CD4-positive, alpha-beta memory T cell (primary cell): ENCODE results near the gene CNOT1. TPM values are rescaled to one million over a fixed set of nuclear protein-coding genes. Genes with fewer than 3 reads are reported as not detected.

Experiments used
- CTCF ChIA-PET: fragments of 350-600 bp; sonication (Branson Sonifier 250); formaldehyde crosslinking; loops from one replicate; lab custom pipeline; 2021; ENCODE audit warnings: inconsistent platforms; ENCODE audit not compliant: partially characterized antibody; lab: Charles Lee
- POLR2A ChIA-PET: fragments of 350-600 bp; sonication (Branson Sonifier 250); formaldehyde crosslinking; loops from one replicate; lab custom pipeline; 2021; ENCODE audit not compliant: partially characterized antibody; lab: Charles Lee
- DNase-seq, 5 donors: peaks; one replicate each; pipeline versions ENCODE4 v3.0.0 to v3.0.0-alpha.2; 2020 to 2022; ENCODE audit warnings: mixed read lengths in 1 of 5
- H3K27ac ChIP-seq: one replicate; pipeline ENCODE4 v1.7.0; 2013; ENCODE audit warnings: low read depth, low read length
- H3K27me3 ChIP-seq: 2 replicates; pipeline ENCODE4 v1.7.0; 2013; ENCODE audit warnings: mild to moderate bottlenecking, low read length, moderate library complexity; ENCODE audit not compliant: insufficient read depth
- H3K36me3 ChIP-seq: 2 replicates; pipeline ENCODE4 v1.7.0; 2013; ENCODE audit warnings: mild to moderate bottlenecking, low read length, moderate library complexity; ENCODE audit not compliant: insufficient read depth
- H3K4me1 ChIP-seq: 2 replicates; pipeline ENCODE4 v1.7.0; 2013; ENCODE audit warnings: mild to moderate bottlenecking, low read length, moderate library complexity; ENCODE audit not compliant: insufficient read depth
- H3K4me3 ChIP-seq, 2 donors: one replicate each; pipeline ENCODE4 v1.7.0; 2013; ENCODE audit warnings: low read length in 2 of 2, mild to moderate bottlenecking in 1 of 2
- H3K9me3 ChIP-seq, 2 donors: one replicate each; pipeline ENCODE4 v1.7.0; 2013; ENCODE audit warnings: low read length in 2 of 2, control low read depth in 1 of 2; ENCODE audit not compliant: control insufficient read depth in 1 of 2
- H3K27ac Mint-ChIP-seq, 7 donors: one replicate each; pipeline ENCODE4 v1.8.0; 2020 to 2021; ENCODE audit warnings: mixed read lengths in 7 of 7, mild to moderate bottlenecking in 6 of 7, inconsistent platforms in 3 of 7, moderate library complexity in 3 of 7
- H3K27me3 Mint-ChIP-seq, 2 donors: one replicate each; pipeline ENCODE4 v1.8.0; 2020 to 2021; ENCODE audit warnings: mixed read lengths in 2 of 2
- H3K36me3 Mint-ChIP-seq, 2 donors: one replicate each; pipeline ENCODE4 v1.8.0; 2020 to 2021; ENCODE audit warnings: mixed read lengths in 2 of 2, inconsistent platforms in 1 of 2, mild to moderate bottlenecking in 1 of 2
- H3K4me1 Mint-ChIP-seq, 4 donors: one replicate each; pipeline ENCODE4 v1.8.0; 2020 to 2021; ENCODE audit warnings: mixed read lengths in 4 of 4, mild to moderate bottlenecking in 1 of 4
- H3K4me3 Mint-ChIP-seq, 8 donors: one replicate each; pipeline ENCODE4 v1.8.0; 2020 to 2021; ENCODE audit warnings: mixed read lengths in 8 of 8, mild to moderate bottlenecking in 7 of 8, moderate library complexity in 6 of 8, inconsistent platforms in 3 of 8
- H3K9me3 Mint-ChIP-seq, 8 donors: one replicate each; pipeline ENCODE4 v1.8.0; 2020 to 2021; ENCODE audit warnings: mixed read lengths in 8 of 8, mild to moderate bottlenecking in 5 of 8, inconsistent platforms in 3 of 8, moderate library complexity in 1 of 8
- intact Hi-C: fragments of 100-400 bp; cut with micrococcal nuclease; formaldehyde crosslinking; loops from one replicate; pipeline ENCODE4 v1.15.1; 2023
- polyA plus RNA-seq, 2 donors: library from polyadenylated mRNA; unstranded; fragments of 300-500 nt; fragmentation: Illumina TruSeq; gene quantifications; one replicate each; pipeline ENCODE4 v1.2.3, GENCODE V29; 2021
- total RNA-seq, 2 experiments: library from RNA; stranded (reverse); gene quantifications; one replicate each; pipeline ENCODE4 v1.2.3, GENCODE V29; 2021

Gene CNOT1
- total and polyA plus RNA-seq, 4 experiments from 2014 or later: 74.9 to 262 (median 179) TPM

DNA sequence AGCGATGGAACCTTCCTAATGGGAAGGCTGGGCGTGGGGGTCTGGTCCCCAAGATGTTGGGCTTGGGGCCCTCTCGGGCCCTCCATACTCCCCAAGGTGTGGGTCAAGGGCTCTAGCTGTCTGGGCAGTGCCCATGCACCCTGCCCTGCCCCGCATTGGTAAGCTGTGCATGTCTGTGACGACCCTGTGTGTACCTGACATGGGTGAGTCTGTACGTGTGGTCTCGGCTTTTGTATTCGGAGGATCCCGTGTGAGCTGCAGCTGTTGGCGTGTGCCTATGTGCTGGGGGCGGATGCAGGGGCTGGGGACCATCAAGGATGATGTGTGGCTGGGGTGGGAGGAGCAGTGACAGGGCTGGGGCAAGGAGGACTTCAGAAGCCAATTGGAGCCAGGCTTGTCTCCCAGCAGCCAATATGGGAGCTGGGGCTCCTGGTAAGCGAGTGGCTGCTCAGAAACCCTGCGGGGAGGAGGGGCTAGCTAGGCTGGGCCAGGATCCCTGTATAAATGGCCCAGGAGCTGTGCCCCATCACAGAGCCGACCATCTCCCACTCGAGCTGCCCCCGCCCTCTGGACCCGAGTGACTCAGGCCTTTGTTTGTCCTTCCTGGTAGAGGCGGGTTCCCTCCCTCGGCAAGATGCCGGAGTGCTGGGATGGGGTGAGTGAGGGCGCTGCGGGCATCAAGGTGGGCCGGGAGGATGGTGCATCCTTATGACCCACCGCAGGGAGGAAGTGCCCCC, 129.8 kb downstream of the CNOT1 start, which contains the start of gene NDRG4:
Gene NDRG4 (plus strand): TSS at position 529 of the 737 bp plus-strand sequence. CDS start 106 bp downstream, at position 635.
- H3K27me3 ChIP-seq: peaks cover 5% of the 10 kb centered on the region
- no peaks in the 10 kb centered on the region for H3K9me3 ChIP-seq
- ChIA-PET CTCF (interaction anchor here (1.3 kb wide), 1 partner anchor 12 kb away, joined by 5 read pairs; no protein-coding TSS in a partner anchor), POLR2A (no interaction called here)
- DNase-seq: peak in 4 of 5 donors; percentile 23 to 52 (median 30)
- Mint-ChIP-seq H3K27me3 (peaks cover 0 to 6% of the 10 kb centered on the region in 2 donors), H3K9me3 (no peaks in the 10 kb centered on the region), H3K4me3 (peak within 1 kb of the TSS; percentile 44 to 86 (median 82)), H3K27ac (peak within 1 kb of the TSS in 4 of 7 donors; percentile 37 to 86 (median 64)), H3K36me3 (no peaks in the 10 kb centered on the region), H3K4me1 (peaks cover 4 to 21% (median 17%) of the 10 kb centered on the region in 4 donors)
- no peaks in the 10 kb centered on the region for H3K36me3 ChIP-seq
- peaks cover 26% of the 10 kb centered on the region for H3K4me1 ChIP-seq
- no peak within 1 kb of the TSS for H3K27ac ChIP-seq
- peak within 1 kb of the TSS in 1 of 2 donors; percentile 40 for H3K4me3 ChIP-seq
- intact Hi-C loops: no loop called here

DNA sequence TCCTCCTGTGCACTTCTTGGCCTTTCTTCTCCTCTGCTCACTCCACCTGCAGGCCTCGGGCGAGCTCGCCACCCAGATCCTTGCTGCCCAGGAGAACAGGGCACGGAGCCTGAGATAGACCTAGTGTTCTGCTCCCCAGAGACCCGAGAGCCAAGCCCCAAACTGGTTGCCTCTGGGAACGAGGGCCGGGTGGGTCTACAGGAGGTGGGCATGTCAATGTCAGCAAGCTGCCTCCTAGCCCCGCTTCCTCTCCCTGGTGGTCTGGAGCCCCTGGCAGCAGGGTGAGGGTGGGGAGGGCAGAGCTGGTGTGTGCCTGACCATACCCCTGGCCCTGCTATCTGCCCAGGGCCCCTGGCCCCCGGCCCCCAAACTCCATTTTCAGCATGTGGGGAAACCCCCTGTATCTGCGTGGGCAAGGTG, 130.5 kb downstream of the CNOT1 start:
- Histone ChIP-seq H3K27me3 (peaks cover 5% of the 10 kb centered on the region), H3K27ac (no peak overlapping the region), H3K4me1 (peaks cover 26% of the 10 kb centered on the region), H3K9me3 (no peaks in the 10 kb centered on the region), H3K36me3 (no peaks in the 10 kb centered on the region), H3K4me3 (no peak overlapping the region)
- Mint-ChIP-seq H3K4me3 (peak overlapping the region in 1 of 8 donors; percentile 38), H3K9me3 (no peaks in the 10 kb centered on the region), H3K4me1 (peaks cover 4 to 21% (median 17%) of the 10 kb centered on the region in 4 donors), H3K36me3 (no peaks in the 10 kb centered on the region), H3K27me3 (peaks cover 0 to 6% of the 10 kb centered on the region in 2 donors), H3K27ac (no peak overlapping the region)
- POLR2A ChIA-PET: no interaction called here
- CTCF ChIA-PET: interaction anchor here (1.3 kb wide), 1 partner anchor 11 kb away, joined by 5 read pairs; no protein-coding TSS in a partner anchor
- no peak for DNase-seq
- intact Hi-C loops: no loop called here

DNA sequence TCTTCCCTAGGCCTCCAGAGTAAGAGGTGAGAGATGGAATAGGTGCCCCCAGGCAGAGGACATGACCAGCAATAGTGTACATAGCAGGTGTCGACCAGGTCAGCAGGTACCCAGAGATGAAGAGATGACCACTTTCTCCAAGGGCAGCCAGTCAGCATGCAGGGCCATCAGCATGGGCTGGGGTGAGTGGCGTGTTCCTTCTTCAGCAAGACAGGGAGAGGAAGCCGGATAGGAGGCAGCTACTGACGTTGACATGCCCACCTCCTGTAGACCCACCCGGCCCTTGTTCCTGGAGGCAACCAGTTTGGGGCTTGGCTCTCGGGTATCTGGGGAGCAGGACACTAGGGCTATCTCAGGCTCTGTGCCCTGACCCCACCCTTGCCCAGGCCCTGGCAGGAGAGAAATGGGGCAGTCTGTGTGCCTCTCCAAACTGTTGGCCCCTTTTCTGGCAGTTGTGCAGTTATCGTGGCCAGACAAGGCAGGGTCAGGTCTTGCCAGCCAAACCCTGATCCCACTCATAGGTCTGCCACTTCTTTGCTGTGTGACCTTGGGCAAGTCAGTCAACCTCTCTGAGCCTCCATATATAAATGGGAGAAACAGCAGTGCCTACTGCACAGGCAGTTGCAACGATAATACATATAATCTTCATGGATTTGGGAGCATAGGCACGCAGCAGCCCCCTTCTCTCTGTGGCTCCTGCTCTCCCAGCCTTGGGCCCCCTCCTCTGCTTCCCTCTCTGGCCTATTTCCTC, 131.1 kb downstream of the CNOT1 start:
- Histone ChIP-seq H3K36me3 (no peaks in the 10 kb centered on the region), H3K4me3 (no peak overlapping the region), H3K27ac (no peak overlapping the region), H3K9me3 (no peaks in the 10 kb centered on the region), H3K27me3 (peaks cover 5% of the 10 kb centered on the region), H3K4me1 (peaks cover 26% of the 10 kb centered on the region)
- peak overlapping the region in 1 of 7 donors; percentile 63 for H3K27ac Mint-ChIP-seq
- DNase-seq: no peak
- H3K27me3 Mint-ChIP-seq: peaks cover 0 to 6% of the 10 kb centered on the region in 2 donors
- intact Hi-C loops: no loop called here
- no peaks in the 10 kb centered on the region for H3K36me3 Mint-ChIP-seq
- ChIA-PET CTCF (no interaction called here), POLR2A (no interaction called here)
- H3K4me1 Mint-ChIP-seq: peaks cover 4 to 21% (median 17%) of the 10 kb centered on the region in 4 donors
- H3K9me3 Mint-ChIP-seq: no peaks in the 10 kb centered on the region
- H3K4me3 Mint-ChIP-seq: peak overlapping the region in 2 of 8 donors; percentile 38 to 46

- peak overlapping the region in 2 of 7 donors; percentile 63 to 78 for H3K27ac Mint-ChIP-seq
- intact Hi-C loops: no loop called here
- CTCF ChIA-PET: no interaction called here
These were observed 131.7 kb downstream of the CNOT1 start for GRCh38 chr16:58497935-58498334.

DNA sequence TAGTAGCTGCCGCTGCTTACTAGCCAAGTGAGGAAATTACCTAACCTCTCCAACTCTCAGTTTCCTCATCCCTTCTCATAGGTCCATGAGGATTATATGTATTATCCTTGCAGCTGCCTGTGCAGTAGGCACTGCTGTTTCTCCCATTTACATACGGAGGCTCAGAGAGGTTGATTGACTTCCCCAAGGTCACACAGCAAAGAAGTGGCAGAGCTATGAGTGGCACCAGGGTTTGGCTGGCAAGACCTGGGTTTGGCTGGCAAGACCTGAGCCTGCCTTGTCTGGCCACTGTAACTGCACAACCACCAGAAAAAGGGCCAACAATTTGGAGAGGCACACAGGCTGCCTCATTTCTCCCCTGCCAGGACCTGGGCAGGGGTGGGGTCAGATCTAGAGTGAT, 132.2 kb downstream of the CNOT1 start:
- Mint-ChIP-seq H3K36me3 (no peaks in the 10 kb centered on the region), H3K4me3 (no peak overlapping the region), H3K9me3 (no peaks in the 10 kb centered on the region), H3K4me1 (peaks cover 4 to 21% (median 17%) of the 10 kb centered on the region in 4 donors), H3K27ac (peak overlapping the region in 1 of 7 donors; percentile 78), H3K27me3 (peaks cover 0 to 5% of the 10 kb centered on the region in 2 donors)
- H3K36me3 ChIP-seq: no peaks in the 10 kb centered on the region
- H3K27ac ChIP-seq: no peak overlapping the region
- H3K4me1 ChIP-seq: peaks cover 26% of the 10 kb centered on the region
- ChIA-PET CTCF (no interaction called here), POLR2A (no interaction called here)
- H3K4me3 ChIP-seq: no peak overlapping the region
- intact Hi-C loops: no loop called here
- DNase-seq: no peak
- H3K27me3 ChIP-seq: peaks cover 5% of the 10 kb centered on the region
- H3K9me3 ChIP-seq: no peaks in the 10 kb centered on the region

More at GRCh38 chr16:58497935-58498334, 131.7 kb downstream of the CNOT1 start:
- peaks cover 4 to 21% (median 17%) of the 10 kb centered on the region in 4 donors for H3K4me1 Mint-ChIP-seq
- DNase-seq: no peak
- H3K4me1 ChIP-seq: peaks cover 26% of the 10 kb centered on the region
- peak overlapping the region in 1 of 8 donors; percentile 35 for H3K4me3 Mint-ChIP-seq
- H3K27me3 Mint-ChIP-seq: peaks cover 0 to 6% of the 10 kb centered on the region in 2 donors
- no peaks in the 10 kb centered on the region for H3K36me3 ChIP-seq
- POLR2A ChIA-PET: no interaction called here
- H3K4me3 ChIP-seq: no peak overlapping the region
- no peak overlapping the region for H3K27ac ChIP-seq
- H3K36me3 Mint-ChIP-seq: no peaks in the 10 kb centered on the region
- H3K9me3 Mint-ChIP-seq: no peaks in the 10 kb centered on the region
- peaks cover 5% of the 10 kb centered on the region for H3K27me3 ChIP-seq
- no peaks in the 10 kb centered on the region for H3K9me3 ChIP-seq

GRCh38 chr16:58495521-58496331, 133.9 kb downstream of the CNOT1 start:
- ChIA-PET POLR2A (no interaction called here), CTCF (interaction anchor here (1.4 to 2.7 kb wide), 3 partner anchors 10 to 261 kb away, joined by 4 to 10 read pairs (median 4); no protein-coding TSS in a partner anchor)
- intact Hi-C loops: no loop called here
- Histone ChIP-seq H3K36me3 (no peaks in the 10 kb centered on the region), H3K9me3 (no peaks in the 10 kb centered on the region), H3K27me3 (no peaks in the 10 kb centered on the region), H3K27ac (no peak overlapping the region), H3K4me3 (no peak overlapping the region), H3K4me1 (peaks cover 11% of the 10 kb centered on the region)
- Mint-ChIP-seq H3K9me3 (no peaks in the 10 kb centered on the region), H3K36me3 (no peaks in the 10 kb centered on the region), H3K27ac (peak overlapping the region in 3 of 7 donors; percentile 48 to 75 (median 49)), H3K27me3 (peaks cover 0 to 5% of the 10 kb centered on the region in 2 donors), H3K4me1 (peaks cover 4 to 15% (median 12%) of the 10 kb centered on the region in 4 donors), H3K4me3 (no peak overlapping the region)
- DNase-seq: no peak
